ENCODE data around the gene IKBIP.

The IKBIP gene

DNA sequence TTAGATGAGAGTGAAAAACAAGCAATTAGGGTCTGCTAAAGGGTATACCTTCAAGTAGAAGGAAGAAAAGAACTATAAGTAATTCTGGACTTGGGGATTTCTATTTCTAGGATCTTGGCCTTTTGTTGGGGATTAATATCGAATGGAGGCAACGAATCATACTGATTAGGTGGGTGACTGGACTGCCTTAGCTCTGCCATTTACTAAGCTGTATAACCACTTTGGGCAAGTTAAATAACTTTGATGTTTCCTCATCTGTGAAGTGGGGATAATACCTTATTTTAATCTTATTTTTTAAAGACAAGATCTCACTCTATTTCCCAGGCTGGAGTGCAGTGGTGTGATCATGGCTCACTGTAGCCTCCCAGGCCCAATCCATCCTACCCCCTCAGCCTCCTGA is 6.6 kb downstream of the IKBIP start:
- in situ Hi-C loops (cut with MboI; ENCODE audit: low sequenced_read_pairs, unreplicated experiment): no loop called here
- TF ChIP-seq, protein P1, sequence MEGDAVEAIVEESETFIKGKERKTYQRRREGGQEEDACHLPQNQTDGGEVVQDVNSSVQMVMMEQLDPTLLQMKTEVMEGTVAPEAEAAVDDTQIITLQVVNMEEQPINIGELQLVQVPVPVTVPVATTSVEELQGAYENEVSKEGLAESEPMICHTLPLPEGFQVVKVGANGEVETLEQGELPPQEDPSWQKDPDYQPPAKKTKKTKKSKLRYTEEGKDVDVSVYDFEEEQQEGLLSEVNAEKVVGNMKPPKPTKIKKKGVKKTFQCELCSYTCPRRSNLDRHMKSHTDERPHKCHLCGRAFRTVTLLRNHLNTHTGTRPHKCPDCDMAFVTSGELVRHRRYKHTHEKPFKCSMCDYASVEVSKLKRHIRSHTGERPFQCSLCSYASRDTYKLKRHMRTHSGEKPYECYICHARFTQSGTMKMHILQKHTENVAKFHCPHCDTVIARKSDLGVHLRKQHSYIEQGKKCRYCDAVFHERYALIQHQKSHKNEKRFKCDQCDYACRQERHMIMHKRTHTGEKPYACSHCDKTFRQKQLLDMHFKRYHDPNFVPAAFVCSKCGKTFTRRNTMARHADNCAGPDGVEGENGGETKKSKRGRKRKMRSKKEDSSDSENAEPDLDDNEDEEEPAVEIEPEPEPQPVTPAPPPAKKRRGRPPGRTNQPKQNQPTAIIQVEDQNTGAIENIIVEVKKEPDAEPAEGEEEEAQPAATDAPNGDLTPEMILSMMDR (IDR thresholded peaks at IDR 0.05; ENCODE audit: borderline replicate concordance, control extremely low read depth, extremely low read depth, insufficient read depth, missing control alignments): no peak
- no peak for DNase-seq (ENCODE audit: low spot score)

- TF ChIP-seq, protein P1 (IDR thresholded peaks at IDR 0.05; ENCODE audit: borderline replicate concordance, control extremely low read depth, extremely low read depth, insufficient read depth, missing control alignments): no peak
- no peak for DNase-seq (ENCODE audit: low spot score)
- in situ Hi-C loops (cut with MboI; ENCODE audit: low sequenced_read_pairs, unreplicated experiment): no loop called here
These were observed 7.5 kb downstream of the IKBIP start for GRCh38 chr12:98637068-98637467.

GRCh38 chr12:98635657-98636323 is 8.8 kb downstream of the IKBIP start:
- TF ChIP-seq, protein P1 (IDR thresholded peaks at IDR 0.05; ENCODE audit: borderline replicate concordance, control extremely low read depth, extremely low read depth, insufficient read depth, missing control alignments): no peak
- in situ Hi-C loops (cut with MboI; ENCODE audit: low sequenced_read_pairs, unreplicated experiment): no loop called here
- peak; percentile 52 for DNase-seq (ENCODE audit: low spot score)

DNA sequence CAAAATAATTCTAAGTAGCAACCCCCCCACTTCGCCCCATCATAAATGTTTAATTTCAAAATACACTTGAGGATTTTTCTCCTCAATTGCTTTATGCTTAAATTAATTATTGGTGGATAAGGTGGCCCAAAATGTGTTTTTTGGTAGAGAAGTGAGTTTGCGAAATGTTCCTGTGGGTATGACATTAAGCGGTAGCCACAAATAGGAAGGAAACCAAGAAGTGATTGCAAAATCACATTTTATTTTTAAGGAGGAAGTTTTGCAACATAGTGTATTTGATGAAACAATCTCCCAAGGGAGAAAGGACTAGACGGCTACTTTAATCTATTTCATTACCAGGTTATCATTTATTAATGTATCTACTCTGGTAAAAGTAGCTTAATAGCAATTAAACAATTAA is 25.6 kb downstream of the IKBIP start:
- in situ Hi-C loops (cut with MboI; ENCODE audit: low sequenced_read_pairs, unreplicated experiment): no loop called here
- TF ChIP-seq, protein P1 (IDR thresholded peaks at IDR 0.05; ENCODE audit: borderline replicate concordance, control extremely low read depth, extremely low read depth, insufficient read depth, missing control alignments): no peak
- DNase-seq (ENCODE audit: low spot score): no peak

DNA sequence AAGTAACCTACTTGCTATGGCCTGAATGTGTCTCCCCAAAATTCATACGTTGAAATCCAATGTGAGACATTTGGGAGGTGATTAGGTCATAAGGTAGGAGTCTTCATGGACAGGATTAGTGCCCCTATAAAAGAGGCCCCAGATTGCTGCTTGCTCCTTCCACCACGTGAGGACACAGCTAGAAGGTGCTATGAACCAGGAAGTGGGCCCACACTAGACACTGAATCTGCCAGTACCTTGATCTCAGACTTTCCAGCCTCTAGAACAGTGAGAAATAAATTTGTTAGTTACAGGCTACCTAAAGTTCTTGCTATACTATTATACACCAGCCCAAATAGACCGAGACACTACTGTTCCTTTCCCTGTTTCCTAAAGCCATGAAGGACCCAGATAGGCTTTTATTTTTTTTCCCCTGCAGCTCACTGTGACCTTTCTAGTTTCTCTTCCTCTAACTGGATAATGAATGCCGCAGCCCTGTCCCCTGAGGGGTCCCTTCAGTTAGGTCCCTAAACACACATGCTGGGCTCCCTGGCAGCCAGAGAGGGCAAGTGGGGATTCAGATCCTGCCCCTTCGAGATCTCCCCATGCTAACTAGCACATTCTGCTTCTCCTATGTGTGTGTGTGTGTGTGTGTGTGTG is 31.8 kb downstream of the IKBIP start:
- DNase-seq (ENCODE audit: low spot score): peak; percentile 41
- TF ChIP-seq, protein P1 (IDR thresholded peaks at IDR 0.05; ENCODE audit: borderline replicate concordance, control extremely low read depth, extremely low read depth, insufficient read depth, missing control alignments): no peak
- in situ Hi-C loops (cut with MboI; ENCODE audit: low sequenced_read_pairs, unreplicated experiment): no loop called here

- no peak for DNase-seq (ENCODE audit: low spot score)
- TF ChIP-seq, protein P1 (IDR thresholded peaks at IDR 0.05; ENCODE audit: borderline replicate concordance, control extremely low read depth, extremely low read depth, insufficient read depth, missing control alignments): no peak
- in situ Hi-C loops (cut with MboI; ENCODE audit: low sequenced_read_pairs, unreplicated experiment): no loop called here
These were observed 34.0 kb downstream of the IKBIP start for GRCh38 chr12:98610596-98610995.
